ENCODE measurements around the gene ZSCAN1. TPM values are rescaled to one million over a fixed set of nuclear protein-coding genes. Genes with fewer than 3 reads are reported as not detected.

ZSCAN1 gene
- total RNA-seq, 1 experiment from 2014 or later: not detected

DNA sequence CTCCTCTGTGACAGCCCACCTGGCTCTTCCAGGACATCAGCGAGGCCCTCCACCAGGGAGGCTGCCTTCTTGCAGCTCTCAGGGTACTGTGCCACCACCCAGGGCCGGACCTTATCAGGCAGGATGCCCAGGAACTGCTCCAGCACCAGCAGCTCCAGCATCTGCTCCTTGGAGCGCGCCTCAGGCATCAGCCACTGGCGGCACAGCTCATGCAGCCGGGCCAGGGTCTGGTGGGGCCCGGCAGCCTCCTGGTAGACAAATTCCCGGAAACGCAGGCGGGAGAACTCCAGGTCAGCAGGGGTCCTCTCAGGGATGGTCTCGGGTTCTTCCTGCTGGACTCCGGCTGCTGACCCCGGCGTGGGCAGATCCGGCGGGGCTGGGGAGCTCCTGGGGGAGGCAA is 56.0 kb downstream of the ZSCAN1 start:
- Histone ChIP-seq H3K27ac (ENCODE audit: low read length) (no peak overlapping the region), H3K27me3 (ENCODE audit: control insufficient read depth, insufficient read depth, low read length) (no peaks in the 10 kb centered on the region), H3K4me3 (ENCODE audit: low read depth in 2 of 2, low read length in 2 of 2) (no peak overlapping the region), H3K9me3 (ENCODE audit: control insufficient read depth, insufficient read depth, low read depth, low read length) (peaks cover 5% of the 10 kb centered on the region; the same call in 1 of the 2 replicates), H3K4me1 (ENCODE audit: control insufficient read depth, insufficient read depth, low read length) (no peaks in the 10 kb centered on the region), H3K36me3 (ENCODE audit: control insufficient read depth, insufficient read depth, low read length) (no peaks in the 10 kb centered on the region)
- ChIA-PET POLR2A (no interaction called here), CTCF (no interaction called here)
- no peak for TF ChIP-seq SIN3A (IDR thresholded peaks at IDR 0.05; ENCODE audit: borderline replicate concordance, insufficient read depth, low read depth, low read length)
- TF ChIP-seq, protein P1, sequence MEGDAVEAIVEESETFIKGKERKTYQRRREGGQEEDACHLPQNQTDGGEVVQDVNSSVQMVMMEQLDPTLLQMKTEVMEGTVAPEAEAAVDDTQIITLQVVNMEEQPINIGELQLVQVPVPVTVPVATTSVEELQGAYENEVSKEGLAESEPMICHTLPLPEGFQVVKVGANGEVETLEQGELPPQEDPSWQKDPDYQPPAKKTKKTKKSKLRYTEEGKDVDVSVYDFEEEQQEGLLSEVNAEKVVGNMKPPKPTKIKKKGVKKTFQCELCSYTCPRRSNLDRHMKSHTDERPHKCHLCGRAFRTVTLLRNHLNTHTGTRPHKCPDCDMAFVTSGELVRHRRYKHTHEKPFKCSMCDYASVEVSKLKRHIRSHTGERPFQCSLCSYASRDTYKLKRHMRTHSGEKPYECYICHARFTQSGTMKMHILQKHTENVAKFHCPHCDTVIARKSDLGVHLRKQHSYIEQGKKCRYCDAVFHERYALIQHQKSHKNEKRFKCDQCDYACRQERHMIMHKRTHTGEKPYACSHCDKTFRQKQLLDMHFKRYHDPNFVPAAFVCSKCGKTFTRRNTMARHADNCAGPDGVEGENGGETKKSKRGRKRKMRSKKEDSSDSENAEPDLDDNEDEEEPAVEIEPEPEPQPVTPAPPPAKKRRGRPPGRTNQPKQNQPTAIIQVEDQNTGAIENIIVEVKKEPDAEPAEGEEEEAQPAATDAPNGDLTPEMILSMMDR (IDR thresholded peaks at IDR 0.05): no peak
- TF ChIP-seq, protein P2, sequence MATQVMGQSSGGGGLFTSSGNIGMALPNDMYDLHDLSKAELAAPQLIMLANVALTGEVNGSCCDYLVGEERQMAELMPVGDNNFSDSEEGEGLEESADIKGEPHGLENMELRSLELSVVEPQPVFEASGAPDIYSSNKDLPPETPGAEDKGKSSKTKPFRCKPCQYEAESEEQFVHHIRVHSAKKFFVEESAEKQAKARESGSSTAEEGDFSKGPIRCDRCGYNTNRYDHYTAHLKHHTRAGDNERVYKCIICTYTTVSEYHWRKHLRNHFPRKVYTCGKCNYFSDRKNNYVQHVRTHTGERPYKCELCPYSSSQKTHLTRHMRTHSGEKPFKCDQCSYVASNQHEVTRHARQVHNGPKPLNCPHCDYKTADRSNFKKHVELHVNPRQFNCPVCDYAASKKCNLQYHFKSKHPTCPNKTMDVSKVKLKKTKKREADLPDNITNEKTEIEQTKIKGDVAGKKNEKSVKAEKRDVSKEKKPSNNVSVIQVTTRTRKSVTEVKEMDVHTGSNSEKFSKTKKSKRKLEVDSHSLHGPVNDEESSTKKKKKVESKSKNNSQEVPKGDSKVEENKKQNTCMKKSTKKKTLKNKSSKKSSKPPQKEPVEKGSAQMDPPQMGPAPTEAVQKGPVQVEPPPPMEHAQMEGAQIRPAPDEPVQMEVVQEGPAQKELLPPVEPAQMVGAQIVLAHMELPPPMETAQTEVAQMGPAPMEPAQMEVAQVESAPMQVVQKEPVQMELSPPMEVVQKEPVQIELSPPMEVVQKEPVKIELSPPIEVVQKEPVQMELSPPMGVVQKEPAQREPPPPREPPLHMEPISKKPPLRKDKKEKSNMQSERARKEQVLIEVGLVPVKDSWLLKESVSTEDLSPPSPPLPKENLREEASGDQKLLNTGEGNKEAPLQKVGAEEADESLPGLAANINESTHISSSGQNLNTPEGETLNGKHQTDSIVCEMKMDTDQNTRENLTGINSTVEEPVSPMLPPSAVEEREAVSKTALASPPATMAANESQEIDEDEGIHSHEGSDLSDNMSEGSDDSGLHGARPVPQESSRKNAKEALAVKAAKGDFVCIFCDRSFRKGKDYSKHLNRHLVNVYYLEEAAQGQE (IDR thresholded peaks at IDR 0.05; ENCODE audit: insufficient read depth in 1 of 2, low read depth in 2 of 2, low read length in 1 of 2): no peak
- TF ChIP-seq TCF7L2 (IDR thresholded peaks at IDR 0.05; ENCODE audit: low read depth, low read length): no peak
- no peak for TF ChIP-seq POLR2AphosphoS5 (IDR thresholded peaks at IDR 0.05; ENCODE audit: low read depth, low read length)
- intact Hi-C loops (cut with micrococcal nuclease; ENCODE audit: unreplicated experiment) (no loop called here), in situ Hi-C loops (cut with HindIII; ENCODE audit: low pct_unique_long_range_greater_than_20kb, low sequenced_read_pairs) (no loop called here)
- DNase-seq (ENCODE audit: low read depth, low spot score) (no peak), ATAC-seq (no peak; the same call in 1 of the 2 replicates)
- no TSS peak for BruUV-seq (replicated peaks)

DNA sequence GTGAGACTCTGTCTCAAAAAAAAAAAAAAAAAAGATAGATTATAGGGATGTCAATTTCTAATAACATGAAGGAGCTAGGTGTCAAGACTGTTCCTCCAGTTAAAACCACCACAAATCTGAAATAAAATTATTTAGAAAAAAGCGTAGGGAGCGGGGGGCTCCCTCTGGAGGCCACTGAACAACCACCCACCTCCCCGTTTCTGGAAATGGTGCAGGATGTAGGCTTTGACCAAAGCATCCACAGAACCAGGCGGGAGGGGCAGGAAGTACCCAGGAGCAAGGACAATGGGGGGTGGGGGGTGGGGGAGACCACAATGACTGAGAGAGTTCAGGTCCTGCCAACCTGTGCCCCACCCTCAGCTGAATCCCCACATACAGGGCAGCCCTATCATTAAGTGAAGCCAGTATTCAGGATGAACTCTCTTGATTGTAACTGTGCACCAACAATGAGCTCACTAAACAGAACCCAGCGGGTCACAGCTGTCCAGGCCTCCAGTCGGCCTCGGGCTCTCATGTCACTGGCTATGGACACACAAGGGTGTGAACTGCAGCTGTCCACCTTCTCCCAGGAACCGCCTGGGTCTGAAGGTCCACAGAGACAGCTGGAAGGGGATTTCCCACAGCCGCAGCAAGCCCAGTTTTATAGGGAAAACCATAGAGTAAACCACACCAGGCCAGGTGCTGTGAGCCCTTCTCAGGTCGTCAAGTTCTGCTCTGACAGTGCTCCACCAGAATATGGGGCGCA is 57.6 kb downstream of the ZSCAN1 start:
- Histone ChIP-seq H3K36me3 (ENCODE audit: control insufficient read depth, insufficient read depth, low read length) (no peaks in the 10 kb centered on the region), H3K4me3 (ENCODE audit: low read depth in 2 of 2, low read length in 2 of 2) (no peak overlapping the region), H3K9me3 (ENCODE audit: control insufficient read depth, insufficient read depth, low read depth, low read length) (peaks cover 2% of the 10 kb centered on the region; the same call in 1 of the 2 replicates), H3K4me1 (ENCODE audit: control insufficient read depth, insufficient read depth, low read length) (no peaks in the 10 kb centered on the region), H3K27me3 (ENCODE audit: control insufficient read depth, insufficient read depth, low read length) (no peaks in the 10 kb centered on the region), H3K27ac (ENCODE audit: low read length) (no peak overlapping the region)
- POLR2A ChIA-PET: interaction anchor here (0.6 to 0.7 kb wide), 2 partner anchors 184 to 1587 kb away, joined by 7 to 8 read pairs; no protein-coding TSS in a partner anchor
- TF ChIP-seq POLR2AphosphoS5 (IDR thresholded peaks at IDR 0.05; ENCODE audit: low read depth, low read length) (no peak), SIN3A (IDR thresholded peaks at IDR 0.05; ENCODE audit: borderline replicate concordance, insufficient read depth, low read depth, low read length) (no peak), TCF7L2 (IDR thresholded peaks at IDR 0.05; ENCODE audit: low read depth, low read length) (no peak)
- TF ChIP-seq, protein P1 (IDR thresholded peaks at IDR 0.05): no peak
- TF ChIP-seq, protein P2 (IDR thresholded peaks at IDR 0.05; ENCODE audit: insufficient read depth in 1 of 2, low read depth in 2 of 2, low read length in 1 of 2): no peak
- in situ Hi-C loops (cut with HindIII; ENCODE audit: low pct_unique_long_range_greater_than_20kb, low sequenced_read_pairs): no loop called here
- intact Hi-C loops (cut with micrococcal nuclease; ENCODE audit: unreplicated experiment): no loop called here
- 0 out of 2 replicates have a peak, but pooled peaks have one; percentile 27 for ATAC-seq
- CTCF ChIA-PET: no interaction called here
- no TSS peak for BruUV-seq (replicated peaks)
- DNase-seq (ENCODE audit: low read depth, low spot score): no peak
